Measurements from ENCODE around the gene HSFX3.

Gene HSFX3

GRCh38 chrX:149499766-149500165 is 50.0 kb downstream of the HSFX3 start:
- DNase-seq (no peak), ATAC-seq (replicated peaks) (no peak)
- Mint-ChIP-seq H3K4me3 (no peak overlapping the region), H3K4me1 (peaks cover 11 to 12% of the 10 kb centered on the region in 2 donors), H3K9me3 (no peaks in the 10 kb centered on the region), H3K27me3 (no peaks in the 10 kb centered on the region), H3K36me3 (peaks cover 24 to 35% of the 10 kb centered on the region in 2 donors), H3K27ac (no peak overlapping the region)

DNA sequence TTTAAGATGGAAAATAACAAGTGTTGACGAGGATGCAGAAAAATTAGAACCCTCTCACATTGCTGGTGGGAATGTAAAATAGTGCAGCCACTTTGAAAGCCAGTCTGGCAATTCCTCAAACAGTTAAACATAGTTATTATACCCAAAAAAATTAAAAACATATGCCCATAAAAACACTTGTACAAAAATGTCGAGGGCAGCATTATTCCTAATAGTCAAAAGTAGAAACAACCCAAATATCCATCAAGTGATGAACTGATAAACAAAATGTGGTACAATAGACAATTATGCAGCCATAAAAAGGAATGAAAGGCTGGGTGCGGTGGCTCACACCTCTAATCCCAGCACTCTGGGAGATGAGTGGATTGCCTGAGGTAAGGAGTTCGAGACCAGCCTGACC is 51.0 kb downstream of the HSFX3 start:
- Mint-ChIP-seq H3K9me3 (no peaks in the 10 kb centered on the region), H3K27me3 (no peaks in the 10 kb centered on the region), H3K36me3 (peaks cover 22 to 29% of the 10 kb centered on the region in 2 donors), H3K4me1 (peaks cover 6% of the 10 kb centered on the region in 2 donors), H3K27ac (no peak overlapping the region), H3K4me3 (no peak overlapping the region)
- no peak for ATAC-seq (replicated peaks)
- DNase-seq = no peak
